Breast epithelium (tissue), 4 donors: ENCODE data around the gene HSPBAP1. TPM values are rescaled to one million over a fixed set of nuclear protein-coding genes. Genes with fewer than 3 reads are reported as not detected.
"Not testable (repeated sequence)": the region's sequence is repeated elsewhere in the genome, so short reads cannot be mapped to it uniquely, and the experiment has no call there.

Source experiments
- DNase-seq, 2 donors: peaks; one replicate each; pipeline ENCODE4 v3.0.0-alpha.2; 2019; ENCODE audit warnings: low spot score in 2 of 2
- H3K27ac ChIP-seq, 2 donors: fragments of 200-600 bp; sonication (generic) in 1 of 2; one replicate each; pipeline ENCODE4 v1.5.1; 2016 to 2019; ENCODE audit warnings: mild to moderate bottlenecking in 1 of 2
- H3K27me3 ChIP-seq, 2 donors: fragments of 200-600 bp; sonication (generic) in 1 of 2; one replicate each; pipeline versions ENCODE4 v1.5.1 to v1.6.0; 2017 to 2019; ENCODE audit warnings: control low read depth in 1 of 2, mild to moderate bottlenecking in 1 of 2
- H3K36me3 ChIP-seq: fragments of 200-600 bp; one replicate; pipeline ENCODE4 v1.5.1; 2019
- H3K4me1 ChIP-seq, 2 donors: fragments of 200-600 bp; sonication (generic); one replicate each; pipeline ENCODE4 v1.5.1; 2016 to 2019; ENCODE audit warnings: control low read depth in 1 of 2
- H3K4me3 ChIP-seq, 3 donors: fragments of 200-600 bp; sonication (generic); 1 replicate in 2 of 3; 2 replicates in 1 of 3; pipeline ENCODE4 v1.5.1; 2016 to 2019; ENCODE audit warnings: mild to moderate bottlenecking in 3 of 3, moderate library complexity in 2 of 3
- H3K9me3 ChIP-seq, 2 donors: fragments of 200-600 bp; sonication (generic) in 1 of 2; one replicate each; pipeline ENCODE4 v1.5.1; 2016 to 2019; ENCODE audit warnings: control low read depth in 1 of 2
- POLR2A ChIP-seq: fragments of 450-650 bp; IDR thresholded peaks from one replicate; pipeline ENCODE4 v1.6.1; 2016; ENCODE audit warnings: antibody characterized with exemption, mild to moderate bottlenecking, moderate library complexity
- POLR2AphosphoS5 ChIP-seq, 3 donors: sonication (generic); formaldehyde crosslinking; IDR thresholded peaks; one replicate each; pipeline ENCODE4 v1.6.1; 2017; ENCODE audit warnings: antibody characterized with exemption in 3 of 3
- intact Hi-C: fragments of 100-400 bp; cut with DNase I; formaldehyde crosslinking; loops from one replicate; pipeline ENCODE4 v1.15.1; 2023; ENCODE audit warnings: low total_unique reads
- total RNA-seq, 3 donors: library from RNA; depleted of rRNA; stranded (reverse); fragments of >200 nt; gene quantifications; one replicate each; pipeline ENCODE4 v1.1.0, GENCODE V29; 2016
- TF ChIP-seq, protein P1 (sequence below), 3 donors: fragments of 450-650 bp; IDR thresholded peaks; one replicate each; pipeline ENCODE4 v1.5.1; 2016 to 2017; ENCODE audit warnings: antibody characterized with exemption in 3 of 3, mild to moderate bottlenecking in 3 of 3, moderate library complexity in 3 of 3

Gene HSPBAP1
- total RNA-seq, 3 donors from 2014 or later: 11.7 to 18.6 (median 15.7) TPM

DNA sequence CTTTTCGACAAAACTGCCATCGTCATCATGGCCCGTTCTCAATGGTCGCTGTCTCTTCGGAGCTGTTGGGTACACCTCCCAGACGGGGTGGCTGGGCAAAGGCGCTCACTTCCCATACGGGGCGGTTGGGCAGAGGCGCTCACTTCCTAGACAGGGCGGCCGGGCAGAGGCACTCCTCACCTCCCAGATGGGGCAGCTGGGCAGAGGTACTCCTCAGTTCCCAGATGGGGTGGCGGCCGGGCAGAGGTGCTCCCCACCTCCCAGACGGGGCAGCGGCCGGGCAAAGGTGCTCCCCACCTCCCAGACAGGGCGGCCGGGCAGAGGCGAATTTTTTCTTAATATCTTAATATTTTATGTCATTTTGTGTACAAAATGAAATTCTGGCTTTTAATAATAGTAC, 68.5 kb downstream of the HSPBAP1 start:
- H3K27me3 ChIP-seq: no peaks in the 10 kb centered on the region

DNA sequence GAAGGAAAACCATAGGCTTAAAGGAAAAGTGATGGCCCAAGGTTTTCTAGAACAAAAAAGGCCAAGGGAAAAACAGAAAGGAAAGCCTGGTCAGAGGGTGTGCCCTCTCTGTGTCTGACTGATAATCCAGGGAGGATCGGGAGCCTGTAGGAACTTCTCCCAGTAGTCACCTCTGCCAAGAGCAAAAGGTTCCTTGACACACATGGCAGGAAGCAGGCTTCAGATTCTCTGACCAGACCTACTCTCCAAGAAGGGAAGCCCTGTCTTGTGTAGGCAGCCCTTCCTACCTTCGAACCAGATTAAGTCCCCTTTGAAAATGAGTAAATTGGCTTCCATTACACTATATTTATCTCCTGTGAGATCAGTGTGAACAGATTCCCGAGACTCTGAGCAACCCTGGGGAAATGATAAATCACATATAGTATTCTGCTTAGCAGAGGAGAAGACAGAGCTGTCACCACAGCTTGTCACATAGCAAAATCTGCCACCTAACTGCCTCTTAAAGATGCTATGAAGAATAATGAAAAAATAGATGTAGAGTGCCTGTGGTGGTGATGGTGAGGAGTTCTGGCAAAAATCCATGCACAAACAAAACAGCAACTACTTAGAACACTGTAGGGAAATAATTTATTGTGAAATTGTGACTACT, 74.2 kb downstream of the HSPBAP1 start:
- H3K9me3 ChIP-seq: no peaks in the 10 kb centered on the region
- H3K36me3 ChIP-seq: peaks cover 11% of the 10 kb centered on the region
- intact Hi-C loops: no loop called here
- H3K4me1 ChIP-seq: no peaks in the 10 kb centered on the region
- no peaks in the 10 kb centered on the region for H3K27me3 ChIP-seq
- DNase-seq: no peak
- TF ChIP-seq, protein P1, sequence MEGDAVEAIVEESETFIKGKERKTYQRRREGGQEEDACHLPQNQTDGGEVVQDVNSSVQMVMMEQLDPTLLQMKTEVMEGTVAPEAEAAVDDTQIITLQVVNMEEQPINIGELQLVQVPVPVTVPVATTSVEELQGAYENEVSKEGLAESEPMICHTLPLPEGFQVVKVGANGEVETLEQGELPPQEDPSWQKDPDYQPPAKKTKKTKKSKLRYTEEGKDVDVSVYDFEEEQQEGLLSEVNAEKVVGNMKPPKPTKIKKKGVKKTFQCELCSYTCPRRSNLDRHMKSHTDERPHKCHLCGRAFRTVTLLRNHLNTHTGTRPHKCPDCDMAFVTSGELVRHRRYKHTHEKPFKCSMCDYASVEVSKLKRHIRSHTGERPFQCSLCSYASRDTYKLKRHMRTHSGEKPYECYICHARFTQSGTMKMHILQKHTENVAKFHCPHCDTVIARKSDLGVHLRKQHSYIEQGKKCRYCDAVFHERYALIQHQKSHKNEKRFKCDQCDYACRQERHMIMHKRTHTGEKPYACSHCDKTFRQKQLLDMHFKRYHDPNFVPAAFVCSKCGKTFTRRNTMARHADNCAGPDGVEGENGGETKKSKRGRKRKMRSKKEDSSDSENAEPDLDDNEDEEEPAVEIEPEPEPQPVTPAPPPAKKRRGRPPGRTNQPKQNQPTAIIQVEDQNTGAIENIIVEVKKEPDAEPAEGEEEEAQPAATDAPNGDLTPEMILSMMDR (IDR thresholded peaks at IDR 0.05): no peak
- TF ChIP-seq POLR2A: no peak
- no peak for TF ChIP-seq POLR2AphosphoS5 (IDR thresholded peaks at IDR 0.05)
- H3K27ac ChIP-seq: no peak overlapping the region
- H3K4me3 ChIP-seq: no peak overlapping the region

More for the DNA sequence above, 68.5 kb downstream of the HSPBAP1 start:
- DNase-seq: no peak
- H3K36me3 ChIP-seq: no peaks in the 10 kb centered on the region
- H3K4me1 ChIP-seq: no peaks in the 10 kb centered on the region
- H3K9me3 ChIP-seq: no peaks in the 10 kb centered on the region
- TF ChIP-seq, protein P1 (IDR thresholded peaks at IDR 0.05): no peak
- no peak for TF ChIP-seq POLR2A
- TF ChIP-seq POLR2AphosphoS5 (IDR thresholded peaks at IDR 0.05): no peak
- intact Hi-C loops: no loop called here
- H3K4me3 ChIP-seq: no peak overlapping the region
- H3K27ac ChIP-seq: no peak overlapping the region

DNA sequence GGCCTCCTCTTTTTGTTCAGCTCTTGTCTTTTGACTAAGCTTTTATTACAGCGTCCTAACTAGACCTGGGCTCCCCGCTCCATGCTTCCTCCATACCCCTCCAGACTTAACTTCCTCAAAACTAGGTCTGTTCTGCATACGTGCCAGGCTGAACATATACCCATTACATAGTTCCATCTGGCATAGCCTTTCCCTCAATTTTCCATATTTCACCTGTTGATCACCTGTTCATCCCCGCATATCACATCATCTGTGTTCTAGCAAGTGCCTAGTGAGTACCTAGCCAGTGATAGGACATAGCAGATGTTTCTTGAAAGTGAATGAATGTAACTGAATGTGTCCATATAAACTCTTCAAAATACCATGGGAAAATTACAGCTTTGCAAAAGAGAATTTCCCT, 77.0 kb downstream of the HSPBAP1 start:
- Histone ChIP-seq H3K4me1 (no peaks in the 10 kb centered on the region), H3K27ac (no peak overlapping the region), H3K9me3 (no peaks in the 10 kb centered on the region), H3K27me3 (no peaks in the 10 kb centered on the region), H3K4me3 (no peak overlapping the region), H3K36me3 (peaks cover 11% of the 10 kb centered on the region)
- intact Hi-C loops: no loop called here
- DNase-seq: no peak
- TF ChIP-seq, protein P1 (IDR thresholded peaks at IDR 0.05): no peak
- TF ChIP-seq POLR2AphosphoS5 (IDR thresholded peaks at IDR 0.05): no peak
- TF ChIP-seq POLR2A: no peak

DNA sequence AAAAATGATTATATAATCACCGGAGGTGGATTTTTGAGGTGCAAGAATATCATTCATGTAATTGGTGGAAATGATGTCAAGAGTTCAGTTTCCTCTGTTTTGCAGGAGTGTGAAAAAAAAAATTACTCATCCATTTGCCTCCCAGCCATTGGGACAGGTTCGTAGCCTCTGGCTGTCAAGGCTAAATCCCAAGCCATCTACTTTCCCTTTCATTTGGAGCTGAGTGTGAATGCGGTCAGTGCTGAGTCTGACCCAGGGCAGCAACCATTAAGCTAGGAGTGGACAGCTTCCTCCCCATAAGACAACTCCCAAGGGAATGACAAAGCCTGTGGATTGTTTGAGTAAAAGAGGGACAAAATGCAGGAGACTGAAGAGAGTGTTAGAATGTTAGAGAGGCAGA, 79.4 kb downstream of the HSPBAP1 start:
- no peaks in the 10 kb centered on the region for H3K9me3 ChIP-seq
- H3K27me3 ChIP-seq: no peaks in the 10 kb centered on the region
- peaks cover 6% of the 10 kb centered on the region for H3K36me3 ChIP-seq
- intact Hi-C loops: no loop called here
- H3K4me3 ChIP-seq: no peak overlapping the region
- TF ChIP-seq POLR2AphosphoS5 (IDR thresholded peaks at IDR 0.05) (no peak), POLR2A (no peak)
- TF ChIP-seq, protein P1 (IDR thresholded peaks at IDR 0.05): no peak
- no peak overlapping the region for H3K27ac ChIP-seq
- H3K4me1 ChIP-seq: no peaks in the 10 kb centered on the region
- no peak for DNase-seq

DNA sequence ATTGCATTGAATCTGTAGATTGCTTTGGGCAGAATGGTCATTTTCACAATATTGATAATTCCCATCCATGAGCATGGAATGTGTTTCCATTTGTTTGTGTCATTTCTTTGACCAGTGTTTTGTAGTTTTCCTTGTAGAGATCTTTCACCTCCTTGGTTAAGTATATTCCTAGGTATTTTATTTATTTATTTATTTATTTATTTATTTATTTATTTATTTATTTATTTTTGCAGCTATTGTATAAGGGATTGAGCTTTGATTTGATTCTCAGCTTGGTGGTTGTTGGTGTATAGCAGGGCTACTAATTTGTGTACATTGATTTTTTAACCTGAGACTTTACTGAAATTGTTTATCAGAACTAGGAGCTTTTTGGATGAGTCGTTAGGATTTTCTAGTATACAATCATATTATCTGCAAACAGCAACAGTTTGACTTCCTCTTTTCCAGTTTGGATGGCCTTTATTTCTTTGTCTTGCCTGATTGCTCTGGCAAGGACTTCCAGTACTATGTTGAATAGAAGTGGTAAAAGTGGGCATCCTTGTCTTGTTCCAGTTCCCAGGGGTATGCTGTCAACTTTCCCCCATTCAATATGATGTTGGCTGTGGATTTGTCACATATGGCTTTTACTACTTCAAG, 82.9 kb downstream of the HSPBAP1 start:
- H3K36me3 ChIP-seq: not testable (repeated sequence)

More for the DNA sequence above, 82.9 kb downstream of the HSPBAP1 start:
- H3K4me3 ChIP-seq, DNase-seq, H3K27ac ChIP-seq, intact Hi-C loops, H3K9me3 ChIP-seq, H3K27me3 ChIP-seq, H3K4me1 ChIP-seq: not testable (repeated sequence)
